Embryonic facial prominence (tissue), 1 donor: Measurements from ENCODE around the gene PADI2.

Experiments used
- DNase-seq: peaks from one replicate; pipeline ENCODE4 v3.0.0-alpha.2; 2016; ENCODE audit errors: extremely low spot score

The PADI2 gene

GRCh38 chr1:17119076-17119772 lies at the start of gene PADI2:
Gene PADI2, minus strand, starts transcription at chr1:17119451. Its CDS starts 80 bp downstream, at chr1:17119371.
- DNase-seq, result no peak

- DNase-seq, result no peak
Measured at GRCh38 chr1:17168091-17168876, 49.0 kb upstream of the PADI2 start.

- no peak for DNase-seq
Measured at GRCh38 chr1:17167786-17168090, 48.5 kb upstream of the PADI2 start.

- DNase-seq, result no peak
Measured at GRCh38 chr1:17167041-17167785, 48.0 kb upstream of the PADI2 start.

- DNase-seq, result no peak
Measured at GRCh38 chr1:17165823-17166222, 46.6 kb upstream of the PADI2 start.

GRCh38 chr1:17163789-17164666 lies 44.8 kb upstream of the PADI2 start:
- DNase-seq, result no peak

- DNase-seq, result no peak
Measured at GRCh38 chr1:17163371-17163770, 44.1 kb upstream of the PADI2 start.

- no peak for DNase-seq
Measured at GRCh38 chr1:17162941-17163340, 43.7 kb upstream of the PADI2 start.

GRCh38 chr1:17161926-17162800 lies 42.9 kb upstream of the PADI2 start:
- no peak for DNase-seq

- DNase-seq, result no peak
Measured at GRCh38 chr1:17161137-17161740, 42.0 kb upstream of the PADI2 start.

- no peak for DNase-seq
Measured at GRCh38 chr1:17158961-17159360, 39.7 kb upstream of the PADI2 start.

GRCh38 chr1:17156108-17156507 lies 36.9 kb upstream of the PADI2 start:
- no peak for DNase-seq

- no peak for DNase-seq
Measured at GRCh38 chr1:17155257-17155920, 36.1 kb upstream of the PADI2 start.

GRCh38 chr1:17149771-17150170 lies 30.5 kb upstream of the PADI2 start:
- no peak for DNase-seq

- no peak for DNase-seq
Measured at GRCh38 chr1:17148950-17149608, 29.8 kb upstream of the PADI2 start.

GRCh38 chr1:17145648-17146047 lies 26.4 kb upstream of the PADI2 start:
- DNase-seq, result no peak

GRCh38 chr1:17143760-17144159 lies 24.5 kb upstream of the PADI2 start:
- no peak for DNase-seq

GRCh38 chr1:17141441-17142197 lies 22.4 kb upstream of the PADI2 start:
- no peak for DNase-seq
